GM18909 (cell line): ENCODE data around the gene SPRY2.

Experiments
- ATAC-seq: cut with Tn5 transposase; IDR thresholded peaks from one replicate; pipeline ENCODE4 v1.9.1; 2021; ENCODE audit warnings: mild to moderate bottlenecking; ENCODE audit not compliant: unreplicated experiment, poor library complexity

The SPRY2 gene, protein sequence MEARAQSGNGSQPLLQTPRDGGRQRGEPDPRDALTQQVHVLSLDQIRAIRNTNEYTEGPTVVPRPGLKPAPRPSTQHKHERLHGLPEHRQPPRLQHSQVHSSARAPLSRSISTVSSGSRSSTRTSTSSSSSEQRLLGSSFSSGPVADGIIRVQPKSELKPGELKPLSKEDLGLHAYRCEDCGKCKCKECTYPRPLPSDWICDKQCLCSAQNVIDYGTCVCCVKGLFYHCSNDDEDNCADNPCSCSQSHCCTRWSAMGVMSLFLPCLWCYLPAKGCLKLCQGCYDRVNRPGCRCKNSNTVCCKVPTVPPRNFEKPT

DNA sequence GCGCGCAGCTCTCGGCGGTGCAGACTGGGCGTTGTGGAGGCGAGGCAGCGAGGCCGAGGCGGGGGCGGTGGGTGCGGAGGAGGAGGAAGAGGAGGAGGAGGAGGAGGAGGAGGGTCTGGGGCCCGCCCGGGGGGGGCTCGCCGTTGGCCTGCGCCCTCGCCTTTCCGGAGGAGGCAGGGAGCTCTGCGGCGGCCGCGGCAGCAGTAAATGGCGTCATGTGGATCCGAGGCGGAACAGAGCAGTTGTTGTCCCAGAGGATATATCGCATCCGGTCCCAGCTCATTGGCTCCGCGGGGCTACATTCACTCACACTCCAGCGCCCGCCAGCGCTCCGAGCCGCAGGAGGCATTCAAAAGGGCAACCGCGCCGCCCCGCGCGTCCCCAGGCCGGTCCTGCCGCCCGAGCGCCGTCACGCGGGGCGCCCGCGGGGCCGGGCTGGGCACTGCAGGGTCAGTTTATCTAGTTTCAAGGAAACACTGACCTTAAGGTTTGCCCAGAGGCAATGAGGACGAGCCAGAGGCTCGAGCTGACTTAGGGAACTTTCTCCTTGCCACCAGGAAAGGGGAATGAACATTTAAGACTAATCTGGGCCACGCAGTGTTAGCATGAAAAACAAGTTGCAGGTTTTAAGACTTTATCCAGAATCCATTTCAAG lies at the start of gene SPRY2:
Gene SPRY2, minus strand, starts transcription at position 26 of the 655 bp plus-strand sequence. CDS start 3,421 bp downstream, outside the sequence.
- ATAC-seq: peak; percentile 65

DNA sequence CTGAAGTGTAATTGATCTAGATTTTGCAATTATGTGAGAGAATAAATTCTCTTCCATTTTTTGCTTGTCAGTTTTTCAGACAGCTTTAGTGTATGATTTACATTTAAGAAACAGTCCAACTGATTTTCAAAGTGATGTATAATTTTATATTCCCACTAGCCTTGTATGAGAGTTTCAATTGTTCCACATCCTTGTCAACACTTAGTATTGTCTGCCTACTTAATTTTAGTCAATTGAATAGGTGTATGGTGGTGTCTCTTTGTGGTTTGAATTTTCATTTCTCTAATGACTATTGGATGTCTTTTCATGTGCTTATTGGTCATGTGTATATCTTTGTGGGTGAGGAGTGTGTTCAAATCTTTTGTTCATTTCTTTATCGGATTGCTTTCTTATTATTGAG lies 49.4 kb upstream of the SPRY2 start:
- no peak for ATAC-seq

DNA sequence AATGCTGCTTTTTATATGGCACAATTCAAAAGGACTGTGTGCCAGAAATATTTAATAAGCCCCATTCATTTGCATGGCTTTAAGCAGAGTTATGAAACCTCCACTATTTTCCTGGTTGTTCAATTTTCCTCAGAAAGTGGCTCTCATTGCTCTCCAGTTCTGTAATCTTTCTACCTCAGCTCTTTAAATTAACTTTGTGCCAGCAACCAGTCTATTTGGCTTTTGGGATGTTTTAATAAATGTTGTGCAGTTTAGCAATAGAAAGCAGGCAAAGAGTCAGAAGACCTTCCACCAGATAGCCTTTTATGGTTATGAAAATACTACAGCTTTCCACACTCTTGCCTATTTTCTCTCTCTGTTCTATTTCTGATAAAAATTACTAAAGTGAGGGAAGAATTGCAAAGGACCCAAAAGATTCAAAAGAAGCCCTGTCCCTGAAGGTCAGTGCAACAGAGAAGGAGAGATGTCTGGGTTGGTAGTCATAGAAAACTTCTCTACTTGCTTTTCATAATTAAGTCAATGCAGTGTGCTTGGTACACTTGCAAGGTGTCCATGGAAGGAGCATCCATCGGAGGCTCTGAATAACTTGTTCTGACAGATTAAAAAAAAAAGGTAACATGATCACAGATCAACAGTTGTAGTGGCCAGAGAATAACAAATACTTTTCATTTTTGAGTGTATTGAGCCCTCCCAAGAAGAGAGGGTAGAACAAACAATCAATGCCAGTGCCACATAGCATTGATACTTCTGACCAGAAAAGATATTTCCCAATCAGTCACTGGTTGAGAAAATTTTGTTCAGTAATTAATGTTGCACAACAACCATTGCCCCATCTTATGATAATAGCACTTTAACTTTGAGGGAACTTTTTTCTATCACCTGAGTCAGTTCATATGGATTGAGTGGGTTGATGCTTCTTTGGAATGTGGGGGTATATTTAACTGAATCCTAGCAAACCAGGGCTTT lies 48.4 kb upstream of the SPRY2 start:
- no peak for ATAC-seq

DNA sequence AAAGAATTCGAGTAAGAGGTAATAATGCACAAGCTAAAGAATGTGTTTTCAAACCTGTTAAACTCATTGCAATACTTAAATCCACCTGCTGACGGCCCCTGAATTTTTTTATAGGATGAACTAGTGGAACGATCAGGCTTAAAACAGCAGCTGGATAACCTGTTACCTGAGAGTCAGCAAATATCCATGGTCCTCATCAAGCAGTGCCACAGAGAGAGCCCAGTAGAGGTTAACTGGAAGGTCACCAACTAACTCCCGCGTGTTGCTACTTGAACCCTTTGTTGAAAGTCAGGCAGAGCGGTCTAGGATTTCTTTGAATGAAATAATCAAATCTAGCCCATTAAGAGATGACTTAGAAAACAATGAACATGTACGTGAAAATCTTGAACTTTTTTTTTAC lies 47.6 kb upstream of the SPRY2 start:
- ATAC-seq: no peak

DNA sequence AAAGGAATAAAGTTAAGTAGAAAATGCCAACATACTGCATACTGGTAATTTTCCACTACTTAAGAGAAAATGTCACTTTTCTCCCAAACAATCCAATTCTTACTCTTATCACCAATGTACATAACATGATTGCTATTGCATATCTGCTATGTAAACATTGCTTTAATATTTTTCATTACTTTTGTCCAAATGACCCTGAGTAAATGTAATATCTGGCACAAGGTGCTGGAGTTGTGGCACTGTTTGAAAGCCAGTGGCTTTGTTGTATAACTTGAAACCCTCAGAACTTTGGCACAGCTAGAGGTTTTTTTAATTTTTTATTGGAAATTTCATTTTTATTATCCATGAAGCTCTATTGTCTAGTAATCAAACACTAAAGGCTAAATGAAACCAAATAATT lies 45.7 kb upstream of the SPRY2 start:
- no peak for ATAC-seq

DNA sequence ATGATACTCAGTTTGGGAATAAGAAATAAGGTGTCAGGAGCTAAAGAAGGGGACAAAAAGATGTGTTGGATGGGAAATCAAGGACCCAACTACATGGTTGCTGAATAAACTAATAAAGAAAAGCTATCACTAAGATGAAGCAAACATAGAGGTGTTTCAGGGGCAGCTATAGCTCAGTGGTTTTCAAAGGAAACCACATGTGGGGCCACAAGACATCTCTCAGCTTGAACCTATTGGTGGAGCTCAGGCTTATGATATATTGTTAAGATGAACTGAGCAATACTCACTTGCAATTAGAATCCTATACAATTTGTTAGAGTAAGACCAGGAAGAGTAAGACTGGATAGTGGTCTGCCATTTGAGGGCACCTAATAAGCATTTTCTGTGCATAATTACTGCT lies 45.1 kb upstream of the SPRY2 start:
- peak; percentile 48 for ATAC-seq

DNA sequence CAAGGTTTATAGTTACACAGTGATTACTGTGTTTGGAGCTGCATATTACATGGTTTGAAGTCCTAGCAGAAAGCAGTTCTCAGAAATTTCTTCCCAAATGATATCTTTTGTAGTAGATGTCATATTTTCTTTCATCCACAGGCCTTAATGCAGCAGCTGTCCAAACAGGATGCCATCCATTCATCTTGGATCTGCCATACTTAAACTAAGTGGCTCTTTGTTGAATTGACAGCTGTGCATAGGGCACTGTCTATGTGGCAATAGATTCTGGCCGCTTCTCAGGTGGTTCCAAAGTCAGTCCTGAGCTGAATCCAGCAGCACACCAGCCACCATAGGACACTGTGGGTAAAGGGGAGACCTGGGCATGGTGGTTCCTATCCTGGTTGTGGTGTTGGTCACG lies 41.6 kb upstream of the SPRY2 start:
- no peak for ATAC-seq

DNA sequence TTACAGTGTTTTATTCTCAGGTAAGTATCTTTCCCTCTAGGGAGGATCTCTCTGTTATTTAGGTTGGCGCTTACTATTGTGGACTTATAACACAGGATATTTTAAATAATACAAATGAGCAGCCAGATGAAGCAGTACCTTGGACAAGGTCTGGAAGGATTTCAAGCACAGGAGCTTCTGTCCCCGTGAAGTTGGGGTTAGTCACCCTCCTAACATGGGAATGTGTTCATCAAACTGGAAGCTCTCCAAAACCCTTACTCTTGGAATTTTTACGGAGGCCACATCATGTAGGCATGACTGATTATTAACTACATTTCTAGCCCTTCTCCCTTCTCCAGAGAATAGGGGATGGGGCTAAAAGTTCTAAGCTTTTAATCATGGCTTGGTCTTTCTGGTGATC lies 38.3 kb upstream of the SPRY2 start:
- no peak for ATAC-seq

DNA sequence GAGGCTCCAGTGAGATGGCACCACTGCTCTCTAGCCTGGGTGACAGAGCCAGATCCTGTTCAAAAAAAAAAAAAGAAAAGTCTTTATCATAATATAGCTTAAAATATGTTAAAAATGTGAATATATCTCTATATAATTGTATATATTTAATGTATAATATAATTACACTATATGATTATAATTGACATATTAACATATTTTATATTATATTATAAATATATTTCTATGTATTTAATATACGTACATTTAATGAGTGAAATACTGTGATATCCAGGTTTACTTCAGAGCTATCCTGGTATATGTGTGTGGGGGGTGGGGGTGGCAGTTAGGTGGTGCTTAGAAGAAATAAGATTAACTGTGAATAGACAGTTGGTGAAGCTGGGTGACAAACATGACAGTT lies 35.6 kb upstream of the SPRY2 start:
- ATAC-seq: no peak

DNA sequence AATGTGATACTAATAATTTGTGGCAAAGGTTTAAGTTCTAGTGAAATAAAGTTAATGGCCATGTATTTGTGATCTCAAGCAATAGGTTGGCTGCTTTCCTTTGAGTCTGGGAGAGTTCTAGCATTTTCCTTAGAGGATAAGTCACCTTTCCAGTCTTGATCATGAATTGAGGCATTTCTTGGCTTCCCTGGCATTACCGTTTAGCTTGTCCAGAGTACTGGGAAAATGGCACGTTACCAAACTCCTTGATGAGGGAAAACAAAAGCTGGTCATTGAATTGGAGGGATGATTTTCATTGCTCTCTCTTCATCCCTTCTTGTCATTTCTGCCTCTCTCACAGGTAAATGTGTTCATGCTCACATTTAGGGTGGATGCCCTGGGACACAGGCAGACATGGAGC lies 34.0 kb upstream of the SPRY2 start:
- no peak for ATAC-seq

DNA sequence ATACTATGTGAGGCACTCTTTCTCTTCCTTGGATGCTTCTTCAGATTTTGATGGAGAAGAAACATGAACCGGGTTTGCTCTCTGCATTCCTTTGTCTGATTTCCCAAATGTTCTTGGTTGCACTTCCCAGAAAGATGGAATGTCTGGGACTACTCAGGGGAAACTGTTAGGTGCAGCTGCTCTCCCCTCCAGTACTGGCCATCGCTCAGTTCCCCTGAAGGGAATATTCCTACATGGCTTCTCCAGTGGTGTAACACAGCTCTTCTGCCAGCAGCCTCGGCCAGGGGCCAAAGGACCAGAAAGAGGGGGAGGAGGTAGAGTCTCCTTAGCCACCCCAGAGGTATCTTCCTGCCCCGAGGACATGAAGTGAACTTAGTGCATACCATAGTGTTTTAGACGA lies 33.5 kb upstream of the SPRY2 start:
- no peak for ATAC-seq

DNA sequence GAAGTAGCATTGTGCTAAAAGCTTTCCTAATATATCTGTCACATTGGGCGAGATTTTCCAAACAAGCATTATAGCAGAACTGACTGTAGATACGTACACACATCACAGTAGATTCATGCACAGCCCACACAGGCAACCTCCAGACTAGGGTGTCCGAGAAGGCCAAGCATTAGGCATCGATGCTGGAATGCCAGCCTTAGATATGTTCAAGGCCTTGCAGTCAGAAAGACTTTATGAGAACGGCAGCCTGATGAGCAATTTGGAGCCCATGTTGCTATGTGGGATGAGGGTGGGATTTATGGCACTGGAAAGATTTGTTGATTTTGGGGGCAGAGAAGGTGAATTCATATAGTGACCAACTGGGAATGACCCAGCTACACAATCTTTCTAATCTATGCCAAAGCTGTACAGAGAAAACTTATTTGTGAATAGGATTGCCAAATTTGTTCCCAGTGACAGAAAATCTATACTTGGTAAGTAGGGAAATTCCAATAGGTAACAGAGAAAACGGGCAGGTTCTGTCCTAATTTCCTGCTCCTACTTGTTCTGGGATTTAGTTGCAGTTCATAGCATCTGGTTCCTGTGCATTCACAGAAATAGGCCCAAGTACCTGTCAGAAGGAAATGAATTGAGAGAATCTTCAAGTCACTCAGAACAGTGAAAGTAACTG lies 31.0 kb upstream of the SPRY2 start:
- ATAC-seq: no peak

DNA sequence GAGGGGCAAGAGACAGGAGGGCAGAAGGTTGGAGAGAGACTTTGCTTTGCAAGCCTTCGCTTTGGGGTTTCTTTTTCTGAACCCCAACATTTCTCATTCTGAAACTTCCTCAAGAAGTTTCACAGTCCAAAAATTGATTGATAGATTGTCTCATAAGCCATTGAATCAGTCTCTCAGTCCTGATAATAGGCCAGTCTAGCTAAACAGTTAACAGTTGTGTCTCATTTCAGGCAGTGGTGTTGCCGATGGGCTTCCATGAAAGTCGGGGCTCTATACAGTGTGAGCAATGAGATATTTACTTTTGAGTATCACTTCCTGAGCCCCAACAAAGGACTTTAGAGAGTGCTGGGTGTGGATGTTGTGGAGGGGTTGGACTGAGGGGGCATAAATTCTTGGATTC lies 26.5 kb upstream of the SPRY2 start:
- no peak for ATAC-seq

DNA sequence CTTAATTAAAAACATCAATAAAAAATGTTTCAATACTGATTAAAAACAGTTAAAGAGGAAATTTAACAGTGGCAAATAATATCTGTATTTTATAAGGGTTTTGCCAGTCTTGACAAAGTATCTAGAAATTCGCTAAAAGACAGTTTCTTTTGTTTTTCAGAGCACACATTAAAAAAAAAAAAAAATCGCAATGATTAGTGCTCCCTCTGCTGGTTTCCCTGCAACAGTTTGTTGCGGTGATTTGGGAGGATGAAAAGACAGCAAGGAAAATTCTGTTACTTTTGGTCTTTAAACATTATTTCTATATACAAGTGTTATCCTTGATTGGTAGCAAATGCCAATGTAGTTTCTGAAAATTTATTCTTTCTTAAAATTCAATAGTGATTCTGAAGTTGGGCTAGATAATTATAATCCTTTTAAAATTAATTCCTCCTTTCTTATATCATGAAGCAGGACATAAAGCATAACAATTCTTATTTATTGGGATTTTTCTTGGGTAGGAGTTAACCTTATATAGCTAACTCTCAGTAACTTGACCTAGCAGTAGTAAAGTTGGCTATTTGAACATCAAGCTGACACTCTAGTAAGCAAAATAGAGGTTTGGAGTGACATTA lies 23.1 kb upstream of the SPRY2 start:
- ATAC-seq: no peak

DNA sequence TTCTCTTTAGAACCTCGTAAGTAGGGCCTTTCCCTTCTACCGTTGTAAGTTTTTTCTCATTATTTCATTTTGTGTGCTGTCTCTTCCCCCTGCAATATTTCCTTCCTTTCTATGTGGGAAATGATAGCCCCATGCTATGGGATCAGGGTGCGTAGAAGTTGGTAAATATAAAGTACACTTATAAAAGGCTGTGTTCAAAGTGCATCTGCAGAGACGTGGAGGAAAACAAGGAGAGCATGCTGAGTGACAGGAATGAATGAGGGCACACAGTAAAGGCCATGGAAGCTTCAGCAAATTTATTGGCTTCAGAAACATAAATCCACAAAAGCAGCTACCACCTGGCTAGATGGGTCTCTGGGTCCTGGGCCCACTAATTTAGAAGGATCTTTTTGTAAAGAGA lies 21.6 kb upstream of the SPRY2 start:
- ATAC-seq: no peak

DNA sequence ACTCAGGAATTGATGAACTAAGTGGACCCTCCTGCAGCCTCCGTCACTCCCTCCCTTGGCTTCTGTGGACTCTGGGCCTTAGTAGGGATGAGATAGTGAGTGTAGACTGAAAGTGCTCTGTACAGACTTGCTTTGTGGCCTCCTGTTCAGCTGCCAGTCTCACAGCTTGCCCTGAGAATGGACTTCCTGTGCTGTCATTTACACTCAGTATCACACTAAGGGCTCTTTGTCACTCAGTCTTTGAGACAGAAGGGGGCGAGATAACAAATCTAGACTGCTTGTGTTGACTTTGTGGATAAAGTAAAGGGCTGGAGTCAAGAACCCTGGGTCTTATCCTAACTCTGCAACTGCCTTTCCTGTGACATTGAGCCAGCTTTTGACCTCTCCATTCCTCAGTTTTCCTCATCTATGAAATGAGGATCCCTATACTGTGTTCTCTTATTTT lies 21.0 kb upstream of the SPRY2 start:
- peak; percentile 96 for ATAC-seq

DNA sequence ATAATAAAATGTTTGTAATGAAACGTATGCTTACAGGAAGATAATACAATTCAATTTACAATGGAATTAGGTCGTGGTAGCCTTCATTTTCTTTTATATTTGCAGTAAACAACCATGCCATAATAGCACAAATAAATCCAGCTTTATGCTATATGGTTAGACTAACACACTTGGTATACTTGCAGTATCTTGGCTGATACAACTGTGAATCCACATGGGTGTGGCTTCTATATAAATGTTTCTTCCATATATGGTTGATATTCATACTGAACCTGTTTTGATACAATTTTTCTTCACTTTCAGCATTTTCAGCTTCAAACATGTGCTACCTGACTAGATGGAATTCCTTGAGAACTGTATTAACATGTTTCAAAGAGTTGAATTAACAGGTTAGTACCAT lies 20.4 kb upstream of the SPRY2 start:
- ATAC-seq: peak; percentile 7

DNA sequence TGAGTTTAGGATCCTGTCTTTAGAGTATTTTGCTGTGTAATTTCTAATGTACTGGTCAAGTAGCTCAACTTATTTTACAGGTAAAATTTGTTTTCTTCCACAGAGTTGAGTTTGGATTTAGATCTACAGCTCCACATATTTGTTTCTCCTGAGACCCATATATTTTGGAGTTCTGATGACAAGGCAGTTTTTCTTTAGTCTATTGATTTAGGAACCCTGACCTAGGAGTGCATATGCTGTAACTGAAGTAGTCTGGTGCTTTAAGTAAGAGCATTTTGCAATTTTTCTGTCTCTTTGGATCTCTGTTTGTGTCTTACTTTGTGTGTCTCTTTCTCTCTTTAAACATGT lies 19.5 kb upstream of the SPRY2 start:
- no peak for ATAC-seq

DNA sequence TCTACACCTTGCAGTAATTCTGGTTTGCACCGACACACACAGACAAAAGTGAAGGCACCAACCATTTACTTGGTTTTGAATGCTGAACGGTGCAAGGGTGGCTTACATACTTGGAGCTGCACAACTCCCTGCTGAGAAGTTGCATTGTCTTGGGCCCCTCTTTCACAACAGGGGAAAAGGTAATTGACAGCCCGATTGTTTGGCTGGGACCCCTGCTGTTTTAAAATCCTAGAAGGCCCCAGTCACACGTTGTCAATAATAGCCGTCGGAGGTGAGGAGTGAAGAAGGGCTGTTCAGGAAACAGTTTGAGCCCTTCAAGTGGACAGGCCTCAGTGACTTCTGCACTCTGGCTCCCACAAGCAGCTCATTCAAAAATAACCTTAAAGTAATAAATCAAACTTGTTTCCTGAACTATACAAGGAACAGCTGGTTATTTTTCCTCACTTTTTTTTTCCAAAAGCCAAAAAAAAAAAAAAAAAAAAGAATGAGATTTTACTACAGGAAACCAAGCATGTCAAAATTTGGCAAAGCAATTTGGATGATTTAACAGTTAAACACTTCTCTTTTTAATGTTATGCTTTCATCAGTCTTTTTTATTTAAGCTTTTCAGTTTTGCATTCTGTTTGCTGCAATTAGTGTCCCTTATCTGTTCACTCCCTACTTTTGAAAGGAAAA lies 19.0 kb upstream of the SPRY2 start:
- no peak for ATAC-seq

DNA sequence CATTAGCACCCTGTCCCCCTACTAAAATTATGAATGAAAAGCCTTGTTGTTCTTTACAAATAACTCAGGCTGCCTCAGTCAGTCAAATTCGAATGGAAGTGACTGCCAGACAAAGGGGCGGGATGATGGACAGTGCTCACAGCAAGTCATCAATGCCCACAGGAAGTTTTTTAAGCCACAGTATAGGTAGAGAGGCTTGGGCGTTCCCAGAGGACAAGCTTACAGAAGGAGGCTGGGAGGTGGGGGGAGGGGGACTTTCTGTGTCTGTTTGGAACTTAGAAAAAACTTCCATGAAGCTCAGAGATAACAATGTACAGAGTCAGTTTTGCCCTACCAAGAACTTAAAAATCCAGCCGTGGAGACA lies 18.5 kb upstream of the SPRY2 start:
- ATAC-seq: no peak
